Left renal pelvis (tissue), 4 donors: ENCODE measurements around the gene DNAH1. TPM values are rescaled to one million over a fixed set of nuclear protein-coding genes. Genes with fewer than 3 reads are reported as not detected.
A peak's percentile ranks its signal among the peaks of the same experiment; 100 is the strongest.
"Not testable (repeated sequence)": the region's sequence is repeated elsewhere in the genome, so short reads cannot be mapped to it uniquely, and the experiment has no call there.

Experiments used
- DNase-seq, 4 donors: peaks; one replicate each; pipeline ENCODE4 v3.0.0-alpha.2; 2013; ENCODE audit warnings: low read depth in 4 of 4, low spot score in 3 of 4
- polyA plus RNA-seq, 4 donors: library from polyadenylated mRNA; unstranded; fragments of 120-200 nt; gene quantifications; one replicate each; pipeline ENCODE4 v1.2.1, GENCODE V29; 2013; ENCODE audit not compliant: insufficient read length in 4 of 4

DNAH1 gene
- polyA plus RNA-seq = 10 to 100 TPM in 1 of 4 donors, 1 to 10 TPM in 3; 5.6 to 12.7 (median 7.7) TPM

DNA sequence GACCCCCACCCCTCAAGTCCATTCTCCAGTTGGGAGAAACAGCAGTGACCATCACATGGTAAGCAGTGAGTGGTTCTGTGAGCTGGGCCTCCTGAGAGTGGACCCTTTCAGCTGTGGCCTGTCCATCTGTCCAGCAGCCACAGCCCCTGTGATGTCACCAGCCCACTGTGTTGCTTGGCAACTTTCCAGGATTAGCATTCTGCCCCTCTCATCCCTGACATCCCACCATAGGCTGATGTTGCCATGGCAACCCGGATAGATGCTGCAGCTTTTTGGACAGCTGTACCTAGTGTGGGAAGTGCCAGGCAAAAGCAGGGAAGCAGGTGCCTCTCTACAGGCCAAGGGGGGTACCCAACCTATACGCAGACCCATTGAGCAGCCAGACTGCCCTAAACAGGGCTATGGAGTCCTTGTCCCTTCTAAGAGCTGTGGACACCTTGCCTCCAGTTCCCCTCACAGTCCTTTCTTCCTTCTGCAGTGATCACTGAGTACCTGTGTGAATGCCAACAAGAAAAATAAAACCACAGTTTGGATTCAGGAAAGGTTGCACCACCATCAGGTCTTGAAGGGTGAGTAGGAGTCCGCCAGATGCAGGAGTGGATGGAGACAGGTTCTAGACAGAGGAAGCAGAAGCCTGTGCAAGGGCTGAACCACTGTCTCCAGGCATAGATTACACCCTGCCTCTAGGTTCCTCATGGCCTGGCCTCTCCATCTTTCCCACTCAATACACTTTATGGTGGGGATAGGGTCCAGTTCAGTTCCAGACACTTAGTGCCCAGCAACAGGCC, at the start of gene DNAH1:
TSS of gene DNAH1 (plus strand) at position 343 of the 788 bp plus-strand sequence. CDS start 6,124 bp downstream, outside the sequence.
- DNase-seq = no peak

DNA sequence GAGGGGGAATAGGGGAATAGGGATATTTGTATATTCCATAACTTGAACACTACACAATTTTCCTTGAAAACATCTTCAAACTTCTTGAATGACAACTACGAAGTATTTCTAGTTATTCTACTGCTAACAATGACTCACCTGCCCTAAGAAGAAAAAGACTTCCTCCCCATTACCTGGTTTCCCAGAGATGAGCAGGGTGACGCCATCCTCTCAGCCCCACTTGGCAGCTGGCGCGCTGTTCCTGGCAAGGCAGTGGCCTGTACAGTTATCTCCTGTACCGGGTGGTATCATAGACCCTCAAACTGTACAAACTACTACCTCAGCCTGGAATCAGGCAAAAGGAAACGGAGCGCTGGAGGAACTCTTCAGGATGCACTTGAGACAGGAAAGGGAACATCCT, 48.1 kb upstream of the DNAH1 start:
- no peak for DNase-seq

DNA sequence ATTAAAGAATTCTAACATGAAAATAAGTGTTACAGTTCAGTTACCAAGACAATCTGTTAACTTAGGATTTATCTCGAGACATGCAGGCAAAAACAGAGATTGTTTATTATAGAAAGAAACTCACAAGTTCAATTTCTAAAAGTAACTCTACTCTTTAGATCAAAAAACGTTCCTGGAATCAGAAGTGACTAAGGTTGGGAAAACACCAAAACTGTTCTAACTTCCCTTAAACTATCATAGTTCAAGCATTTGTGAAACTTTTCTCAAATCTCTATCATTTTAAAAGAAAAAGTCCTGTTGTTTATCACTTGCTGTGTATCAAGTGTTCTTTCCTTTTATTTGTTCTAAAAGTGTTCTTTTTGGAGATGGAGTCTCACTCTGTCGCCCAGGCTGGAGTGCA, 46.3 kb upstream of the DNAH1 start:
- no peak for DNase-seq

DNA sequence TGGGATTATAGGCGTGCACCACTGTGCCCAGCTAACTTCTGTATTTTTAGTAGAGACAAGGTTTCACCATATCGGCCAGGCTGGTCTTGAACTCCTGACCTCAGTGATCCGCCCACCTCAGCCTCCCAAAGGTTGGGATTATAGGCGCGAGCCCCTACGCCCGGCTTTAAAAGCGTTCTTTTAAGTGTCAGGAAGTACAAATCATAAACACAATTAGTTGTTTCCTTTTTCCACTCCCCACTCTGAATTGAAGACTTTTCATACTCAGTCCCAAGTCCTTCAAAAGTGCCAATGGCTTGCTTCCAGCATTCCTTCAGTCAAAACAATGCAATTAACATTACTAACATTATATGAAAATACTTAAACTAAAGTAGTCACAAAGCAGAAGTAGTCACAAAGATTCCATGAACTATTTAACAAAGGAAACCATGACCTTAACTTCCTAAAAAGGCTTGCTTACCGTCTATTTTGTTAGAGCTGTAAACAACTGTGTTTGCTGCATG, 45.8 kb upstream of the DNAH1 start:
- DNase-seq = no peak

DNA sequence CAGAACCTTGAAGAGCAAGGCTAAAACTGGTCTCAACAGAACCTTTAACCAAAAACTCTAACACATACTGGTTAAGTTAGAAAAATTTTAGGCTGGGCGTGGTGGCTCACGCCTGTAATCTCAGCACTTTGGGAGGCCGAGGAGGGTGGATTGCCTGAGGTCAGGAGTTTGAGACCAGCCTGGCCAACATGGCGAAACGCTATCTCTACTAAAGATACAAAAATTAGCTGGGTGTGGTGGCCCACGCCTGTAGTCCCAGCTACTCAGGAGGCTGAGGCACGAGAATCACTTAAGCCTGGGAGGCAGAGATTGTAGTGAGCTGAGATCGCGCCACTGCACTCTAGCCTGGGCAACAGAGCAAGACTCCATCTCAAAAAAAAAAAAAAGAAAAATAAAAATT, 43.9 kb upstream of the DNAH1 start:
- DNase-seq = not testable (repeated sequence)

DNA sequence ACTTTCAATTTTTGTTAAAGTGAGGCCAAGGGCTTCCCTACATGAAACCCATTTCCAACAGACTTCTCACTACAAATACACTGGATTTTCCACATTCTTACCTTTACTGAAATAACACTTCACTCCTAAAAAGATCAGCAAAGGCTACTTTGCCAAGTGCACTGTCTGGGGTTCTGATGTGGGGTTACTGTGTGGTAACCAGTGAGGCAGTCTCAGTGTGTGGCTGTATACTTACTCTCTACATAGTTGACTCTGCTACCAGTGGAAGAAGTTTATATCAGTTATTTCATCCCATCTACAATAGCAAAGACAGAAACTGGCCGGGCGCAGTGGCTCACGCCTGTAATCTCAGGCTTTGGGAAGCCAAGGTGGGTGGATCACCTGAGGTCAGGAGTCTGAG, 43.3 kb upstream of the DNAH1 start:
- DNase-seq = no peak

DNA sequence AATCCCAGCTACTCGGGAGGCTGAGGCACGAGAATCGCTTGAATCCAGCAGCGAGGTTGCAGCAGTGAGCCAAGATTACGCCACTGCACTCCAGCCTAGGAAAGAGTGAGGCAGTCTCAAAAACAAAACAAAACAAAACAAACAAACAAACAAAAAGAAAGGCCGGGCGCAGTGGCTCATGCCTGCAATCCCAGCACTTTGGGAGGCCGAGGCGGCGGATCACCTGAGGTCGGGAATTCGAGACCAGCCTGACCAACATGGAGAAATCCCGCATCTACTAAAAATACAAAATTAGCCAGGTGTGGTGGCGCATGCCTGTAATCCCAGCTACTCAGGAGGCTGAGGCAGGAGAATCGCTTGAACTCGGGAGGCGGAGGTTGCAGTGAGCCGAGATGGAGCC, 41.3 kb upstream of the DNAH1 start:
- DNase-seq = not testable (repeated sequence)

DNA sequence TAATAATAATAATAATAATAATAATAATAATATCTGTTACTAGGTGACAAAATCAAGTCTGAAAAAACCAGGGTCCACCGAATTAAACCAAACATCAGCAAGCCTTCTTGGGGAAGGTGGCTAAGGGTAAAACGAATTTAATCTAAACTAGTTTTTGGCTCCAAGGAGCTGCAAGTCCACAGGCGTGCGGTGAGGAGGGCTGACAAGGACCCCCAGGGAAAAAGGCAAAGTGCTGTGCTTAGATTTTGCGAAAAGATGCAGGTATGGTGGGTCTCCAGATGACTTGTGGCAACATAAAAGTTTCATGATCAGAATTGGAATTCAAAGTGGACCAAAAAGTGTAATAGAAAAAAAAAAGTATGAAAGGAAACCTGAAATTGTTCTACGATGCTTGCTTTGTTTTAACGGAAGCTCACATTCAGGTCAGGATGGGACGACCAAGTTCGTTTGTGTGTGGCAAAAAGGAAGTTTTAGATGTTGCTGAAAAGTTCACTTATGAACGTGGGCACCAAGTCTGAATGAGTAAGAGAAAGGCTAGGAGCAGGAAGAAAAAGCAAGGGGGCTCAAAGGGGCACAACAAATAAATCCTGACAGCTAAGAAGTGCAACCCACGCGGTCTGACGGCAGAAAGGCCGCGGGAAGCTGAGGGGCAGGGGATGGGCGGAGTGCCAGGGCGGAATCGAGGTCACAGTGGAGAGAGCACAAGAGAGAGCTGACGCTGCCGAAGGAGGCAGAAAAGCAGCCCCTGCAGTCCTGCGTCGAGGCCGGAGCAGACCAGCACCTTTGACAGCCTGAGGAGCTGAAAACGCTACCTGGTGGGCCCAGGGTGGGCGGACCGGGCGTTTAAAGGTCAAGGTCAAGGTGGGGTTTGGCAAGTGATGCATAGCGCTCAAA, 38.8 kb upstream of the DNAH1 start:
- peak in 1 of 4 donors; percentile 62 for DNase-seq

DNA sequence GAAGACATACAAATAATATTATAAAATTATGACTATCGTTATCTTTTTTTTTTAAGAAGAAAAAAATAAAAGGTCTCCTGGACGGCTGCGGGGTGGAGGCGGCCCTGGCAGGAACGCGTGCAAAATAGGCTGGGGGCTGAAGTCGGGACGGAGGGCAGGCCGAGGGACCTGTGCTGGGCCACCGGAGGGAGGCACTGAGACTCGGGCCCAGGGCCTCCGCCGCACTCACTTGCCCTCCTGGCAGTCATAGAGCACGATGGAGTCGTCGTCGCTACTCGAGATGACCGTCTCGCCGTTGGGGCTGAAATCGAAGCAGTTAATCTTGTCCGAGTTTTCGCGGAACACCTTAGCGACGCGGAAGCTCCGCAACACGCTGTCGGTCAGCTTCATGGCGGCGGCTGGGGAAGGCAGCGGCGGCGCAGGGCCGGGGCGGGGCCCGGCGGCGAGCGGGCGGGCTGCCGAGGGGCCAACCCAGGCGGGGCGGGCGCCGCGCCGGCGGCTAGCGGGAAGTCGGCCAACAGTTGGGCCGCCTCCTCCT, 38.1 kb upstream of the DNAH1 start:
- no peak for DNase-seq

DNA sequence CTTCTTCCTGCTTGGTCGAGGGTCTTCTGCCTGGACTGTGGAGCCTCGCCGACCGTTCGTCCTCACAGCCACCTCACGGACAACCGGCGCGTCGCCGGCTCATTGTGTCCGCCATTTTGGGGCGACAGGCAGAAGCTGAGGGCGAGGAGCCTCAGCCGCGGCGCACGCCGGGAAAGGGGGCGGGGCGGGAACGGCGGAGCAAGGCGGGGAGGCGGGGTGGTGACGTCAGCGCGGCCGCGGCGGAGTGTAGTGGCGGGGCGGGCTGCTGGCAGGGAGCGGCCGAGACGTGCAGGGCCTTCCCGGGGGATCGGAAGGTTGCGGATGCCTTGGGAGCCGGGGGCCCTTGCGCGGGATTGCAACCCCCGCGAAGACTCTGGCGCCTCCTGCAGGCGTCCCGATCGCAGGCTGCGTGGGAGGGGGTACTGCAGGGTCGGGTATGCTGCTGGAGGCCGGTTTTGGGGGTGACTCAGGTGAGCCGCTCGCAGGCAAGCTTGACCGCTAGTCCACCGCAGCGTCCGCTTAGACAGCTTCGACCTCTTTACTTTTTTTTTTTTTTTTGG, 37.5 kb upstream of the DNAH1 start, which contains the start of gene WDR82:
TSS of gene WDR82 (minus strand) at position 140 of the 560 bp plus-strand sequence. CDS start 288 bp downstream, outside the sequence.
- DNase-seq = peak; percentile 83 to 89 (median 86)

DNA sequence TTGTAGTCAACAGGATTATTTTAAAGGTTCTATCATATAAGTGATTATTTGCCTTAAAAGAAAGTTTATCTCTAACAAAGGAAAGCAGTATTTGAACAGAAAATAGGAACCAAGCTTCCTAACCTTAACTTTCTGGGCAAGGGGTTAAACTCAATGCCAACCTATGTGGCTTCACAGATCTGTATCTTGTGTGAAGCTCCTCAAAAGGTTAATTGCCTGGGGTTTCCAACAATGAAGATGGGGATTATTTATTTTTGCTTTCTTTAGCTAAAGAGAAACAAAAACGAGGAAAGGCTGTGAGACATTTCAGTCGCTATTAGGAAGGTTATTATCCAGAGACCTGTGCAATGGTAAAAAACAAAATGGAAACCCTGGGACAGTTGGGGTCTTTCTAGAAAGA, 36.5 kb upstream of the DNAH1 start:
- no peak for DNase-seq

DNA sequence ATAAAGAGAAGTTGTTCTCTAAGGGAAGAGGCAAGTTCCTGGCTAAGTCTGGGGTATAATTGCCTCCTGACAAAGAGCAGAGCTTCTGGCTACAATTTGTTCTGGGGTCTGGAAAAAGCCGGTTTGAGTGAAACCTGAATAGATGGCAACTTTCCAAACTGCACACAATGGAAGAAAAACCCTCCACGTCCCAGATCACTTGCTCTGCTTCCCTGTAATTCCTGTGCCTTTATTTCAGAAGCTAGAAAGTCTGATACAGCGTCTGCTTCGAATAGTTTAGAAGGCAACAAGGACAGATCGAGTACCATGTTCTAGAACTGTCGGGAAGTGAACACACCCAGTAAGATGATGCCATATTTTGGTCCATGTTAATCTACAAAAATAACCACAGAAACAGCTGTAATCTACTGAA, 36.1 kb upstream of the DNAH1 start:
- DNase-seq = no peak

DNA sequence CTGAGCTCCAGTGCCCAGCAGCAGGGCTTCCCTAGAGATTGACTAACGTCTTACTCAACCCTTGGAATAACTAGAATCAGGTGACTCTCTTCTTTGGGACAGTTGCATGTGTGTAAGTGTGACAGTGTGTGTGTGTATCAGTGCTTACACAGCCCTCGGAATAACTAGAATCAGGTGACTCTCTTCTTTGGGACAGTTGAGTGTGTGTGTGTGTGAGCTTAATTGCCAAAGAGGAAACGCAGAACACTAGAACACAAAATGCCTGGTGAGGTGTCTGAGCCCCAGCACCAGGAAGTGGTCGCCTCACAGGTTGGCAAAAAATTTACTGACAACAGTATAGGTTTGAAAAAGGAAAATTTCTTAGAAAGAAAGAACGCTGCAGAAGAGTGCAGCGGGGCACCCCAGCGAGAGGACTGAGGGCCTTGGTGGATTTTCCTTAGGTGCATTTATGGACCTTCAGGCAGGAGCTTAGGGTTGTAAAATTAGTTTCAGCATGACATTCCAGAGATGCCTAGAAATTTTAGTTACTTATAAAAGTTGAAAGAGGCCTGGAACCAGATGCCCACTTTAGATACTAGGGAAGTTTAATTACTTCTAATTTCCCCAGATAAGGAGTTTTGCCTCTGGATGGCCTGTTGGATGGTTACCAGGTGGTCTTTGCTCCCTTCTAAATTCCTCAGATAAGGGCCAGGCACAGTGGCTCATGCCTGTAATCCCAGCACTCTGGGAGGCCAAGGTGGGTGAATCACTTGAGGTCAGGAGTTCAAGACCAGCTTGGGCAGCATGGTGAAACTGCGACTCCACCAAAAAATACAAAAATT, 33.9 kb upstream of the DNAH1 start:
- no peak for DNase-seq

DNA sequence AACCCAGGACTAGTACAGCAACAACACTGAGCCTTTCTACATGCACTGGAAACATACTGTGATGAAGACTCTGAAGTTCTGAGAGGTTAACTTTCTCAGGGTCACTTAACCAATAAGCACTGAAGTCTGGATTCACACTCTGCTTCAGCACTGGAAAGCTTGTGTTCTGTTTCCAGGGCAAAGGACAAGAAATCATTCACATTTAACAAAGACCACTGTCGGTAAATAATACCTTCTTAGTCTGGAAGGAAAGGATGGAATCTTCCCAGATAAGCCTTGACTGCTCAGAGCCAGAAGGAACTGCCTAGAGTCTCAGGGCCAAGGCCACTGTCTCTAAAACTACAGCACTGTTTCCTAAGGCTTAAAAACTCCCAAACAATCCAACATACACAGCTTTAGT, 32.8 kb upstream of the DNAH1 start:
- no peak for DNase-seq

DNA sequence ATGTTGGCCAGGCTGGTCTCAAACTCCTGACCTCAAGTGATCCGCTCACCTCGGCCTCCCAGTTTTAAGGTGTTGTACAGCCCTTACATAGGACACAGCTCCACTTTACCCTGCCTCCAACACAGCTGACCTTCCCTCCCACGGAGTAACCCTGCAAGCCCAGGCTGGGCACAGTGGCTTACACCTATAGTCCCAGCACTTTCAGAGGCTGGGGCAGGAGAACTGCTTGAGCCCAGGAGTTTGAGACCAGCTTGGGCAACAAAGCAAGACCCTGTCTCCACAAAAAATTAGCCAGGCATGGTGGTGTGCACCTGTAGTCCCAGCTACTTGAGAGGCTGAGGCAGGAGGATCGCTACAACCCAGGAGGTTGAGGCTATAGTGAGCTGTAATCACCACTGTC, 32.1 kb upstream of the DNAH1 start:
- DNase-seq = not testable (repeated sequence)

DNA sequence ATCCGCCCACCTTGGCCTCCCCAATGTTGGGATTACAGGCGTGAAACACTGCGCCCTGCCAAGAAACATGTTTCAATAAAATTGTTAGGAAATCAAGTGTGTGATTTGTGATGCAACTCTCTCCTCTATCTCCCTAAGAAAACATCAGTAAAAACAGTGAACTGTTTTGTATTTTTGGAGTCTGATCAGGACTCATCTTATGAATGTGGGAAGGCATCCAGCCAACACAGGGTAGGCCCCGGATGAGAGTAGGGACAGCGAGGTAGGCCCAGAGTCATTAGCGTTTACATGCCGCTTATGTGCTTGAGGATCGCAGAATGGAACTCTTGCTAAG, 29.4 kb upstream of the DNAH1 start:
- DNase-seq = no peak

DNA sequence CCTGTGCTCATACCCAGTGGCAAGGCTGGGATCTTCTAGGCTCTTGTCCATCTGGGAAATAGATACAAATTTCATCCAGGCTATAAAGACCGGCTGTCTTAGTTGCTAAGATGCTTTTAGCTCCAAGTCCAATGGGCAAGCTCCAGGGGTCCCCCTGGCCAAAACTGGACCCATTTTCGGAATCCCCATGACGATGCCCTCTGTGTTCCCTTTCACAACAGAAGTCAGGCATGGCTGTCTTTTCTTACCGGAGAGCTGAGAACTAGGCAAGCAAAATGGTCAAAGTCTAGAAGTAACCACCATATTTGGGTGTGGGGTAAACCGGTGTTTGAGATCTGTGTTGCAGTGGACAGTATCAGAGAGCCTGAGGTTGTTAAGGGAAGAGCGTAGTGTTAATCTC, 27.4 kb upstream of the DNAH1 start:
- no peak for DNase-seq

DNA sequence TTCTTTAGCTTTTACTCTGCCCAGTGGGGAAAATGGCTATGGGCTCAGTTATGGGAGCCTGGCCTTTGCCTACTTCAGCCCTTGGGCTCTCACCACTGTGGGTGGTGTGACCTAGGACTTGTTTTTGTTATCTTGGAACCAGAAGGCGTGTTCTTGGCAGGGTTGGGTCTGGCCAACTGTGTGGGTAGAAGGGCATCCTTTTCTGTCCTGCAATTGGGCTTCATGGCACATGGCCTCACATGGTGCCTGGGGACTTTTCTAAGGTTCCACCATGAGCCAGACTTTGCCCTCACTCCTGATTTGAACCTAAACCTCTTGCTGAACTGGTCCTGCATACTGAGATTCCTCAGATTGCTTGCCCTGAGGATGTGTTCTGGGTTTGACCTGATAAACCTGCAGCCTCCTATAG, 26.8 kb upstream of the DNAH1 start:
- DNase-seq = no peak

DNA sequence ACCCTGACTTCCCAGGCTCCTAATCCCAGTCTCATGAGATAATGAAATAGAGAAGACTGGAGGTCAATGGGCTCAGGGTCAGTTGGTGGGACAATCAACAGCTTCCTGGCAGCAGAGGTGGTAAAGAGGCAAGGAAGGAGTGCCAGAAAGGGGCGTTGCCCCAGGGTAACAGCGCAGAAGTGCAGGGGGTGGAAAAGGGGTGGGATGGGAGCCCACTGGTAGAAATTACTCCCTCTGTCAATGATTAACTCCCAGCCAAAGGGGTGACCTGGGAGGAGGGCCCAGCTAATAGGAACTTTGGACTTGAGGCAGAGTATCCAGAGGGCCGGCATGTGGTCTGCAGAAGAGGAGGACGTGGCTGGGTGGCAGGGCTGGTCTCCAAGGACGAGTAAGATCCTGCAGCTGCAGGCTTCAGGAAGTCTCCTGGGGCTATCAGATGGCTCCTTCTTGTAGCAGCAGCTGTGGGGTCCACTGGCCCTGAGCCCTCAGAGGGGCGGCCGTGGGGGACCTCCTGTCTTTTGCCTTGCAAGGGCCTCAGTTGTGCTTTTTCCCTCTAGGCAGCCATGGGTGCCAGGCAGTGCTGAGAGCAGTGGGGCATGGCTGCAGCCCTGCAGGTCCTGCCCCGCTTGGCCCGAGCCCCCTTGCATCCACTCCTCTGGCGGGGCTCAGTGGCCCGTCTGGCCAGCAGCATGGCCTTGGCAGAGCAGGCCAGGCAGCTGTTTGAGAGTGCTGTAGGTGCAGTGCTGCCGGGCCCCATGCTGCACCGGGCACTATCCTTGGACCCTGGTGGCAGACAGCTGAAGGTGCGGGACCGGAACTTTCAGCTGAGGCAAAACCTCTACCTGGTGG, 26.1 kb upstream of the DNAH1 start:
- no peak for DNase-seq
